ENCODE data around the gene SAMSN1.

SAMSN1 gene

GRCh38 chr21:14483296-14483695, 62.8 kb downstream of the SAMSN1 start:
- FAIRE-seq, result no peak

- FAIRE-seq, result no peak
Observed at GRCh38 chr21:14482165-14482564, 64.0 kb downstream of the SAMSN1 start.

- no peak for FAIRE-seq
Observed at GRCh38 chr21:14480411-14481031, 65.6 kb downstream of the SAMSN1 start.

- no peak for FAIRE-seq
Observed at GRCh38 chr21:14479241-14479786, 66.8 kb downstream of the SAMSN1 start.

GRCh38 chr21:14477841-14478240, 68.3 kb downstream of the SAMSN1 start:
- no peak for FAIRE-seq

- no peak for FAIRE-seq
Observed at GRCh38 chr21:14477133-14477532, 69.0 kb downstream of the SAMSN1 start.

- FAIRE-seq, result no peak
Observed at GRCh38 chr21:14474995-14475394, 71.1 kb downstream of the SAMSN1 start.

- no peak for FAIRE-seq
Observed at GRCh38 chr21:14469641-14470040, 76.5 kb downstream of the SAMSN1 start.

- FAIRE-seq, result no peak
Observed at GRCh38 chr21:14466715-14467114, 79.4 kb downstream of the SAMSN1 start.

GRCh38 chr21:14457762-14458161, 88.4 kb downstream of the SAMSN1 start:
- no peak for FAIRE-seq

- no peak for FAIRE-seq
Observed at GRCh38 chr21:14456911-14457310, 89.2 kb downstream of the SAMSN1 start.

GRCh38 chr21:14454016-14455009, 91.8 kb downstream of the SAMSN1 start:
- FAIRE-seq, result no peak

GRCh38 chr21:14453339-14454015, 92.6 kb downstream of the SAMSN1 start:
- peak; percentile 100 for FAIRE-seq

GRCh38 chr21:14452727-14453241, 93.3 kb downstream of the SAMSN1 start:
- no peak for FAIRE-seq

GRCh38 chr21:14452031-14452726, 93.9 kb downstream of the SAMSN1 start:
- peak; percentile 75 for FAIRE-seq

- FAIRE-seq, result no peak
Observed at GRCh38 chr21:14451546-14451945, 94.6 kb downstream of the SAMSN1 start.

- FAIRE-seq, result no peak
Observed at GRCh38 chr21:14448784-14449183, 97.3 kb downstream of the SAMSN1 start.

GRCh38 chr21:14438211-14438610, 107.9 kb downstream of the SAMSN1 start:
- FAIRE-seq, result no peak

GRCh38 chr21:14435423-14435822, 110.7 kb downstream of the SAMSN1 start:
- FAIRE-seq, result no peak

Data from islet of Langerhans (tissue), 1 donor.